ENCODE measurements around the gene CATSPERZ. TPM values are rescaled to one million over a fixed set of nuclear protein-coding genes. Genes with fewer than 3 reads are reported as not detected.

Gene CATSPERZ
- total RNA-seq, 8 experiments from 2014 or later = 0.76 to 1.9 (median 1.2) TPM; not detected in 3

GRCh38 chr11:64327375-64327774 lies 27.2 kb downstream of the CATSPERZ start:
- H3K27ac ChIP-seq = no peak overlapping the region
- WGBS, 10 experiments = 88 to 100% (median 98%) methylated on average over 1 to 2 of the region's 2 CpGs; no CpG with 5 or more reads in 4 of the 10 experiments
- ATAC-seq (replicated peaks in 6 of 8) = no peak
- H3K4me3 ChIP-seq = no peak overlapping the region
- no peaks in the 10 kb centered on the region for H3K4me1 ChIP-seq (replicated peaks in 1 of 2)
- in situ Hi-C loops (cut with MboI; ENCODE audit: low pct_unique_long_range_greater_than_20kb in 2 of 9, low sequenced_read_pairs in 9 of 9, unreplicated experiment in 9 of 9) = no loop called here

- in situ Hi-C loops (cut with MboI; ENCODE audit: low pct_unique_long_range_greater_than_20kb in 2 of 9, low sequenced_read_pairs in 9 of 9, unreplicated experiment in 9 of 9) = no loop called here
- 63 to 100% (median 100%) methylated on average over 1 to 3 of the region's 3 CpGs; no CpG with 5 or more reads in 3 of the 10 experiments for WGBS, 10 experiments
These were observed 27.8 kb downstream of the CATSPERZ start for GRCh38 chr11:64327993-64328392.

GRCh38 chr11:64330888-64331287 lies 30.7 kb downstream of the CATSPERZ start:
- Histone ChIP-seq H3K4me1 (replicated peaks in 1 of 2) (peaks cover 8% of the 10 kb centered on the region in 2 donors), H3K4me3 (no peak overlapping the region), H3K27ac (no peak overlapping the region)
- ATAC-seq (replicated peaks in 6 of 8) = no peak
- WGBS, 10 experiments = 24 to 100% (median 100%) methylated on average over 1 to 3 of the region's 11 CpGs; no CpG with 5 or more reads in 4 of the 10 experiments
- in situ Hi-C loops (cut with MboI; ENCODE audit: low pct_unique_long_range_greater_than_20kb in 2 of 9, low sequenced_read_pairs in 9 of 9, unreplicated experiment in 9 of 9) = no loop called here

More at GRCh38 chr11:64327993-64328392, 27.8 kb downstream of the CATSPERZ start:
- no peak overlapping the region for H3K4me3 ChIP-seq
- H3K27ac ChIP-seq = no peak overlapping the region
- no peak for ATAC-seq (replicated peaks in 6 of 8)
- no peaks in the 10 kb centered on the region for H3K4me1 ChIP-seq (replicated peaks in 1 of 2)

- in situ Hi-C loops (cut with MboI; ENCODE audit: low pct_unique_long_range_greater_than_20kb in 2 of 9, low sequenced_read_pairs in 9 of 9, unreplicated experiment in 9 of 9) = no loop called here
- Histone ChIP-seq H3K4me1 (replicated peaks in 1 of 2) (peaks cover 8% of the 10 kb centered on the region in 2 donors), H3K27ac (no peak overlapping the region), H3K4me3 (no peak overlapping the region)
- peak in 6 of 8 experiments; percentile 4 to 86 (median 54) for ATAC-seq (replicated peaks in 6 of 8)
- 6 to 86% (median 42%) methylated on average over 1 to 12 of the region's 20 CpGs; no CpG with 5 or more reads in 2 of the 10 experiments for WGBS, 10 experiments
These were observed 31.6 kb downstream of the CATSPERZ start for GRCh38 chr11:64331569-64332371.

DNA sequence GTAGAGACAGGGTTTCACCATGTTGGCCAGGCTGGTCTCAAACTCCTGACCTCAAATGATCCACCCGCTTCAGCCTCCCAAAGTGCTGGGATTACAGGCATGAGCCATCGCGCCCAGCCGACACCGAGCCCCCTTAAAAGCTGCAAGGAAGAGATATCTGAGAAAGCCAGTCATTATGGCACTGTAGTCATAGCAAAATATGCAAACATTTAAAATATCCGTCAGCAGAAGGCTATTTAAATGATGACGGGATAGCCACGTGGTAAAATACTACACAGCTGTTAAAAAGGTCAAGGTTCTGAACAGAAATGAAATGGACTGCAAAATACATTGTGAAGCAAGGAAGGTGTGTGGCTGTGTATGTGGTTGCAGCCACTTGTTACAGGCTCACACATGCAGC lies 33.4 kb downstream of the CATSPERZ start:
- 28 to 100% (median 83%) methylated on average over 2 to 7 of the region's 8 CpGs; no CpG with 5 or more reads in 3 of the 10 experiments for WGBS, 10 experiments
- Histone ChIP-seq H3K27ac (no peak overlapping the region), H3K4me1 (replicated peaks in 1 of 2) (peaks cover 8% of the 10 kb centered on the region in 2 donors), H3K4me3 (no peak overlapping the region)
- in situ Hi-C loops (cut with MboI; ENCODE audit: low pct_unique_long_range_greater_than_20kb in 2 of 9, low sequenced_read_pairs in 9 of 9, unreplicated experiment in 9 of 9) = no loop called here
- ATAC-seq (replicated peaks in 6 of 8) = no peak

DNA sequence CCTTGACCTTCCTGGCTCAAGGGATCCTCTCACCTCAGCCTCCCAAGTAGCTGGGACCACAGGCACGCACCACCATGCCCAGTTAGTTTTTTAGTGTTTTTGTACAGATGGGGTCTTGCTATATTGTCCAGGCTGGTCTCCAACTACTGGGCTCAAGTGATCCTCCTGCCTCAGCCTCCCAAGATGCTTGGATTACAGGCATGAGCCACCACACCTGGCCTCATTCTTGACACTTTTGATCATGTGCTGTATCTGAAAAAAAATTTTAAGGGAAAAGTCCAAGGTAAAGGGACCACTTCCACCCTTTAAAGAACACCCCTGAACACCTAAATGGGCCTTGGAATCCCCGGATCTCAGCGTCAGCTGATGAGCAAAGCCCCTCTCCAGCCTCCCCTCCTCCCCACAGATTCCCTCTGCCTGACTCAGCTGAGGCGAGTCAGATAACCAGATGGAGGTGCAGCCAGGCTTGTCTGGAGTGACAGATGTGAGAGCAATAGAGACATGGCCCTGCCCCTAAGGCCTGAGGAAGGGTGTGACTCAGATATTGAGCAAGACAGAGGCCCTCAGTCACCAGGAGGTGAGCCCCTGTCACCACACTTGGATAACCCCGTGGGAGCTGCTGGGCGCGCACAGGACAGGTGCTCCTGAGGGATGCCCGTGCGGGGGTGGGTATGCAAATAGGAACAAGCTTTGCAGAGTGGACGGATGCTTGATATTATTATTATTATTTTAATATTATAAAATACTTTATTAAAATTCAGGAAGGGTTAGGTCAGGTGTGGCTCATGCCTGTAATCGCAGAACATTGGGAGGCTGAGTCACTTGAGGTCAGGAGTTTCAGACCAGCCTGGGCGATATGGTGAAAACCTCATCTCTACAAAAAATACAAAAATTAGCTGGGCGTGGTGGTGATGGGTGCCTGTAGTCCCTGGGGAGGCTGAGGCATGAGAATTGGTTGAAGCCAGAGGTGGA lies 34.9 kb downstream of the CATSPERZ start:
- H3K4me1 ChIP-seq (replicated peaks in 1 of 2) = peaks cover 8% of the 10 kb centered on the region in 2 donors
- H3K4me3 ChIP-seq = no peak overlapping the region
- peak overlapping the region in 1 of 2 donors; percentile 8 for H3K27ac ChIP-seq
- ATAC-seq (replicated peaks in 6 of 8) = peak; percentile 83 to 99 (median 98)
- WGBS, 10 experiments = 0 to 100% (median 49%) methylated on average over 1 to 9 of the region's 13 CpGs; no CpG with 5 or more reads in 2 of the 10 experiments
- in situ Hi-C loops (cut with MboI; ENCODE audit: low pct_unique_long_range_greater_than_20kb in 2 of 9, low sequenced_read_pairs in 9 of 9, unreplicated experiment in 9 of 9) = no loop called here

DNA sequence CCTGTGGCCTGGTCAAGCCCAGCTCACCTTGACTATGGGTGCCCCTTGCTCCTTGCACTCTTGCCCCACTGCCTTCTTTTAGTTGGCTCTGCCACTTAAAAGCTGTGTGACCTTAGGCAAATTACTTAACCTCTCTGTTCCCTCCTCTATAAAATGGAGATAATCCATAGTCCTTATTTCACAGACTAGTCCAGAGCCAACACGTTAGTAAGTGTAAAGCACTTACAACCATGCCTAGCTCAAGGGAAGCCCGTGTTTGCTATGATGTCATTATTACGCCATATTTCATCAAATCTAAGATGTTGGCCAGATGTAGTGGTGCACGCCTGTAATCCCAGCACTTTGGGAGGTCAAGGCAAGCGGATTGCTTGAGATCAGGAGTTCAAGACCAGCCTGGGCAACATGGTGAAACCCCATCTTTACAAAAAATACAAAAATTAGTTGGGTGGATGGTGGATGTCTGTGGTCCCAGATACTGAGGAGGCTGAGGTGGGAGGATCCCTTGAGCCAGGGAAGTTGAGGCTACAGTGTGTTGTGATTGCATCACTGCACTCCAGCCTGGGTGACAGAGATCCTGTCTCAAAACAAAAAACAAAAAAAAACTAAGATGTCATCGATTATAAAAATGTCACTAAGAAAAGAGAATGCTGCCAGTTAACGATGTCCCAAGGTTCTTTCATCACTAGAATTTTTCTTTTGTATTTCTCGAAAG lies 37.5 kb downstream of the CATSPERZ start:
- Histone ChIP-seq H3K27ac (no peak overlapping the region), H3K4me3 (no peak overlapping the region), H3K4me1 (replicated peaks in 1 of 2) (peaks cover 15 to 16% of the 10 kb centered on the region in 2 donors)
- ATAC-seq (replicated peaks in 6 of 8) = no peak
- in situ Hi-C loops (cut with MboI; ENCODE audit: low pct_unique_long_range_greater_than_20kb in 2 of 9, low sequenced_read_pairs in 9 of 9, unreplicated experiment in 9 of 9) = no loop called here
- 11 to 86% (median 71%) methylated on average over 1 to 8 of the region's 8 CpGs for WGBS, 10 experiments

GRCh38 chr11:64338716-64339115 lies 38.6 kb downstream of the CATSPERZ start:
- in situ Hi-C loops (cut with MboI; ENCODE audit: low pct_unique_long_range_greater_than_20kb in 2 of 9, low sequenced_read_pairs in 9 of 9, unreplicated experiment in 9 of 9) = no loop called here
- no peak overlapping the region for H3K27ac ChIP-seq
- ATAC-seq (replicated peaks in 6 of 8) = no peak
- 60 to 96% (median 80%) methylated on average over 1 to 6 of the region's 8 CpGs; no CpG with 5 or more reads in 5 of the 10 experiments for WGBS, 10 experiments
- no peak overlapping the region for H3K4me3 ChIP-seq
- H3K4me1 ChIP-seq (replicated peaks in 1 of 2) = peaks cover 24 to 25% of the 10 kb centered on the region in 2 donors

GRCh38 chr11:64339286-64339685 lies 39.1 kb downstream of the CATSPERZ start:
- H3K4me3 ChIP-seq = no peak overlapping the region
- H3K4me1 ChIP-seq (replicated peaks in 1 of 2) = peaks cover 27 to 31% of the 10 kb centered on the region in 2 donors
- in situ Hi-C loops (cut with MboI; ENCODE audit: low pct_unique_long_range_greater_than_20kb in 2 of 9, low sequenced_read_pairs in 9 of 9, unreplicated experiment in 9 of 9) = no loop called here
- no peak overlapping the region for H3K27ac ChIP-seq
- no peak for ATAC-seq (replicated peaks in 6 of 8)
- 0 to 100% (median 67%) methylated on average over 1 to 4 of the region's 4 CpGs for WGBS, 10 experiments

DNA sequence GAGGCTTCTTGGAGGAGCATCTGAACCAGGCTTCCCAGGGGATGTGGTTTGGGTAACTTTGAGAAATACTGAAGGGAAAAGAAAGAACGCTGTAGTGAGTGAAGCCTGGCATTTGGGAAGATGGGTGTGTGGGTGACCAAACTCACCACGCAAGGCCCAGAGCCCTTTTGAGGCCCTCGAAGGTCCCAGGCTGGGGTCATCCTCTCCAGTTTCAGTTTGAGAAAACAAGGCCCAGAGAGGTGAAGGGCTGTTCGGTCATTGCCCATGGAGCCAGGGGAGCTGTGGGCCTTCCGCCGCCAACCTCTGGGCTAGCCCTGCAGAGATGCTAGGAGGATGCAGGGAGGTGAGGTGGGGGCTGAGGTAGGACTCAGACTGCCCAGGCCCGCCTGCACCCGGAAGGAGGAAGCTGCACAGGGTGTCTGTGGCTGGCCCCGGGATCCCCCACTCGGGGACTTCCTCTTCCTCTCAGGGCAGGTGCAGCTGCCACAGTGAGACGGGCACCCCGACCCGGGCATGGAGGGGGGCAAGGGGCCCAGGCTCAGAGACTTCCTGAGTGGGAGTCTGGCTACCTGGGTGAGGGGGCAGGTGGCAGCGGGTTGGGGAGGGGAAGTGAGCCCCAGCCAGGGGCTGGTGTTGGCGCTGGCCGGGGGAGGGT lies 39.7 kb downstream of the CATSPERZ start, which contains the start of gene CCDC88B:
Gene CCDC88B, plus strand, starts transcription at position 451 of the 655 bp plus-strand sequence. Its CDS starts 63 bp downstream, at position 514.
- no peak for ATAC-seq (replicated peaks in 6 of 8)

DNA sequence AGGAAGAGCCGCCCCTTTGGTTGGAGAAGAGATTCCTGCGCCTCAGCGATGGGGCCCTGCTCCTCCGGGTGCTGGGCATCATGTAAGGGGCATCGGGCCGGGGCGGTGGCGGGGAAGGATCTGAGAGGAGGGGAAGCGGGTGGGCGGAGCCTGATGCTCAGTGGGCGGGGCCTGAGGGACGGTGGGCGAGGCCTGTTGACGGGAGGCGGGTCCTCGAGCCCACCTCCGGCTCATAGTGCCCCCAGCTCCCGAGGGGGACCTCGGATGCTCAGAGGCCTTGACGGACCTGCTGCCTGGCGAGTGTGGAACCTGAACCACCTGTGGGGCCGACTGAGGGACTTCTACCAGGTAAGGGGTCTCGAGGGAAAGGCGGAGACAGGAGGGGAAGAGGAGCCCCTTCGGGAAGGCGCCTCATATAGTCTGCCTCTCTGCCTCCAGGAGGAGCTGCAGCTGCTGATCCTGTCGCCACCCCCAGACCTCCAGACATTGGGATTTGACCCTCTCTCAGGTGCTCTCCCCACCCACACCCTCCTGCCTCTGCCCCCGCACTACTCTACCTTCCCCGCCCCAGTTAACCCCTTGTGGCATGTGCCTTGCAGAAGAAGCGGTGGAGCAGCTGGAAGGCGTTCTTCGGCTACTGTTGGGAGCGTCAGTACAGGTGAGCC lies 40.6 kb downstream of the CATSPERZ start:
- no peak overlapping the region for H3K27ac ChIP-seq
- peaks cover 19 to 24% of the 10 kb centered on the region in 2 donors for H3K4me1 ChIP-seq (replicated peaks in 1 of 2)
- no peak for ATAC-seq (replicated peaks in 6 of 8)
- H3K4me3 ChIP-seq = no peak overlapping the region
- in situ Hi-C loops (cut with MboI; ENCODE audit: low pct_unique_long_range_greater_than_20kb in 2 of 9, low sequenced_read_pairs in 9 of 9, unreplicated experiment in 9 of 9) = no loop called here
- WGBS, 10 experiments = no CpG with 5 or more reads among the region's 33 CpGs

More for the DNA sequence above, 39.7 kb downstream of the CATSPERZ start, which contains the start of gene CCDC88B:
- Histone ChIP-seq H3K4me3 (no peak within 1 kb of the TSS), H3K4me1 (replicated peaks in 1 of 2) (peaks cover 25 to 29% of the 10 kb centered on the region in 2 donors), H3K27ac (no peak within 1 kb of the TSS)
- WGBS, 10 experiments = 60 to 100% (median 77%) methylated on average over 1 to 6 of the region's 16 CpGs; no CpG with 5 or more reads in 7 of the 10 experiments
- in situ Hi-C loops (cut with MboI; ENCODE audit: low pct_unique_long_range_greater_than_20kb in 2 of 9, low sequenced_read_pairs in 9 of 9, unreplicated experiment in 9 of 9) = no loop called here
